H9 (cell line): ENCODE results near the gene SORCS2. TPM values are rescaled to one million over a fixed set of nuclear protein-coding genes. Genes with fewer than 3 reads are reported as not detected.
A peak's percentile ranks its signal among the peaks of the same experiment; 100 is the strongest.

Source experiments
- DNase-seq: peaks from one replicate; pipeline ENCODE4 v3.0.0-alpha.2; 2017
- H2AFZ ChIP-seq: one replicate; pipeline ENCODE4 v1.6.1; 2013; ENCODE audit warnings: mild to moderate bottlenecking, low read length, control low read depth, moderate library complexity
- H2AK5ac ChIP-seq: 2 replicates; pipeline ENCODE4 v1.6.1; 2013; ENCODE audit warnings: low read length, control low read depth, mixed read lengths; ENCODE audit not compliant: insufficient read length
- H2BK120ac ChIP-seq: one replicate; pipeline ENCODE4 v1.6.1; 2013; ENCODE audit warnings: low read depth, mild to moderate bottlenecking, low read length, control low read depth, inconsistent platforms; ENCODE audit not compliant: poor library complexity, severe bottlenecking
- H2BK12ac ChIP-seq: 2 replicates; pipeline ENCODE4 v1.6.1; 2013; ENCODE audit warnings: low read length, control low read depth, mixed read lengths, low read depth; ENCODE audit not compliant: insufficient read length
- H2BK15ac ChIP-seq: 2 replicates; pipeline ENCODE4 v1.6.1; 2013; ENCODE audit warnings: low read depth, low read length, control low read depth
- H2BK20ac ChIP-seq: one replicate; pipeline ENCODE4 v1.6.1; 2013; ENCODE audit warnings: low read depth, mild to moderate bottlenecking, low read length, control low read depth, inconsistent platforms; ENCODE audit not compliant: poor library complexity, severe bottlenecking
- H2BK5ac ChIP-seq: 2 replicates; pipeline ENCODE4 v1.6.1; 2013; ENCODE audit warnings: low read length, control low read depth, mixed read lengths; ENCODE audit not compliant: insufficient read length
- H3K14ac ChIP-seq: 2 replicates; pipeline ENCODE4 v1.6.1; 2013; ENCODE audit warnings: low read length, control low read depth; ENCODE audit not compliant: insufficient read depth
- H3K18ac ChIP-seq: 2 replicates; pipeline ENCODE4 v1.6.1; 2013; ENCODE audit warnings: low read depth, mild to moderate bottlenecking, mixed read lengths, low read length, control low read depth; ENCODE audit not compliant: insufficient read length
- H3K23ac ChIP-seq: 2 replicates; pipeline ENCODE4 v1.6.1; 2013; ENCODE audit warnings: low read length, control low read depth, mixed read lengths, low read depth; ENCODE audit not compliant: insufficient read length
- H3K23me2 ChIP-seq: 2 replicates; pipeline ENCODE4 v1.6.1; 2013; ENCODE audit warnings: low read depth, mild to moderate bottlenecking, mixed read lengths, low read length, control low read depth; ENCODE audit not compliant: insufficient read length, poor library complexity, severe bottlenecking
- H3K27ac ChIP-seq: 2 replicates; pipeline ENCODE4 v1.5.1; 2013; ENCODE audit warnings: low read length, control low read depth, mixed read lengths, low read depth; ENCODE audit not compliant: insufficient read length
- H3K27me3 ChIP-seq: 2 replicates; pipeline ENCODE4 v1.6.1; 2013; ENCODE audit warnings: low read length, control low read depth, inconsistent platforms; ENCODE audit not compliant: insufficient read depth
- H3K4ac ChIP-seq: 2 replicates; pipeline ENCODE4 v1.6.1; 2013; ENCODE audit warnings: low read depth, mild to moderate bottlenecking, control low read depth, inconsistent platforms, low read length, moderate library complexity
- H3K4me1 ChIP-seq: 2 replicates; pipeline ENCODE4 v1.6.1; 2013; ENCODE audit warnings: low read length, control low read depth, inconsistent platforms; ENCODE audit not compliant: insufficient read depth
- H3K4me2 ChIP-seq: 2 replicates; pipeline ENCODE4 v1.6.1; 2013; ENCODE audit warnings: low read length, control low read depth, mixed read lengths; ENCODE audit not compliant: insufficient read length, insufficient read depth
- H3K56ac ChIP-seq: 2 replicates; pipeline ENCODE4 v1.6.1; 2013; ENCODE audit warnings: low read depth, mild to moderate bottlenecking, mixed read lengths, low read length, control low read depth; ENCODE audit not compliant: insufficient read length
- H3K79me1 ChIP-seq: 2 replicates; pipeline ENCODE4 v1.6.1; 2013; ENCODE audit warnings: low read depth, mild to moderate bottlenecking, moderate library complexity, low read length, control low read depth, inconsistent platforms; ENCODE audit not compliant: insufficient read depth, poor library complexity, severe bottlenecking
- H3K79me2 ChIP-seq: 2 replicates; pipeline ENCODE4 v1.6.1; 2013; ENCODE audit warnings: low read length, control low read depth, inconsistent platforms; ENCODE audit not compliant: insufficient read depth
- H3K9ac ChIP-seq: 2 replicates; pipeline ENCODE4 v1.6.1; 2013; ENCODE audit warnings: low read length, control low read depth, mixed read lengths; ENCODE audit not compliant: insufficient read length; ENCODE audit errors: extremely low read depth
- H3K9me3 ChIP-seq: one replicate; pipeline ENCODE4 v1.6.1; 2013; ENCODE audit warnings: low read depth, low read length, inconsistent platforms; ENCODE audit not compliant: control insufficient read depth
- H3T11ph ChIP-seq: one replicate; pipeline ENCODE4 v1.6.1; 2013; ENCODE audit warnings: mild to moderate bottlenecking, low read length, control low read depth, inconsistent platforms
- H4K20me1 ChIP-seq: one replicate; pipeline ENCODE4 v1.6.1; 2013; ENCODE audit not compliant: control insufficient read depth, insufficient read length, insufficient read depth
- H4K5ac ChIP-seq: 2 replicates; pipeline ENCODE4 v1.6.1; 2013; ENCODE audit warnings: low read depth, mild to moderate bottlenecking, mixed read lengths, low read length, control low read depth; ENCODE audit not compliant: insufficient read length
- H4K8ac ChIP-seq: replicated peaks from 2 replicates; pipeline ENCODE4 v1.6.1; 2013; ENCODE audit warnings: low read length, control low read depth, mixed read lengths, low read depth; ENCODE audit not compliant: insufficient read length
- H4K91ac ChIP-seq: 2 replicates; pipeline ENCODE4 v1.6.1; 2013; ENCODE audit warnings: low read depth, mild to moderate bottlenecking, moderate library complexity, mixed read lengths, low read length, control low read depth; ENCODE audit not compliant: insufficient read length
- H3K27ac Mint-ChIP-seq, 3 experiments: 2 replicates in 2 of 3; 3 replicates in 1 of 3; pipeline ENCODE4 v1.8.0; 2020 to 2021; ENCODE audit warnings: mixed read lengths in 3 of 3, mild to moderate bottlenecking in 1 of 3, moderate library complexity in 1 of 3
- H3K27me3 Mint-ChIP-seq: 2 replicates; pipeline ENCODE4 v1.8.0; 2021; ENCODE audit warnings: low read depth, mild to moderate bottlenecking, moderate library complexity, mixed read lengths
- H3K36me3 Mint-ChIP-seq, 3 experiments: 2 replicates in 2 of 3; 3 replicates in 1 of 3; pipeline ENCODE4 v1.8.0; 2020 to 2021; ENCODE audit warnings: low read depth in 3 of 3, mixed read lengths in 3 of 3; ENCODE audit not compliant: insufficient read depth in 1 of 3
- H3K4me1 Mint-ChIP-seq, 2 experiments: 2 replicates each; pipeline ENCODE4 v1.8.0; 2020; ENCODE audit warnings: mixed read lengths in 2 of 2
- H3K4me3 Mint-ChIP-seq, 2 experiments: 2 replicates in 1 of 2; 3 replicates in 1 of 2; pipeline ENCODE4 v1.8.0; 2020 to 2021; ENCODE audit warnings: mild to moderate bottlenecking in 2 of 2, mixed read lengths in 2 of 2, moderate library complexity in 1 of 2
- H3K9me3 Mint-ChIP-seq, 2 experiments: 2 replicates in 1 of 2; 3 replicates in 1 of 2; pipeline ENCODE4 v1.8.0; 2020; ENCODE audit warnings: mild to moderate bottlenecking in 2 of 2, mixed read lengths in 2 of 2, moderate library complexity in 1 of 2
- WGBS: extraction: QIAGEN DNeasy Blood & Tissue Kit; methylation state at CpG from one replicate; pipeline ENCODE4 v1.1.7; 2013; ENCODE audit warnings: missing lambda C conversion rate, low lambda C conversion rate, mixed read lengths; ENCODE audit not compliant: insufficient read length; ENCODE audit errors: extremely low coverage; 5-methylcytosine and 5-hydroxymethylcytosine counted together
- total RNA-seq: library from RNA; stranded (reverse); gene quantifications from 2 replicates; pipeline ENCODE4 v1.2.1, GENCODE V29; 2021
- TF ChIP-seq, protein P1 (sequence below): fragments of 200-600 bp; sonication (generic); conservative IDR thresholded peaks from 3 replicates; pipeline ENCODE4 v1.8.0; 2021; ENCODE audit warnings: antibody characterized with exemption, mild to moderate bottlenecking

The SORCS2 gene
- total RNA-seq, 1 experiment from 2014 or later: 0.57 TPM

GRCh38 chr4:7650606-7651385, 458.5 kb downstream of the SORCS2 start:
- no peak overlapping the region for H3K23ac ChIP-seq
- H2BK120ac ChIP-seq: no peak overlapping the region
- H3K4me1 Mint-ChIP-seq: peaks cover 26 to 29% of the 10 kb centered on the region in 2 experiments
- H3K4me3 Mint-ChIP-seq: peak overlapping the region in 1 of 2 experiments; percentile 50; a peak in 2 of 5 replicates
- no peaks in the 10 kb centered on the region for H3K23me2 ChIP-seq
- no peak overlapping the region for H4K8ac ChIP-seq
- H2BK5ac ChIP-seq: no peak overlapping the region
- H3K4ac ChIP-seq: no peak overlapping the region
- H3K79me1 ChIP-seq: no peaks in the 10 kb centered on the region
- DNase-seq: peak; percentile 85
- H3K4me2 ChIP-seq: no peak overlapping the region
- peaks cover 2% of the 10 kb centered on the region; the same call in 1 of the 2 replicates for H3K4me1 ChIP-seq
- no peak overlapping the region for H4K5ac ChIP-seq
- no peak overlapping the region for H3K27ac ChIP-seq
- no peaks in the 10 kb centered on the region for H3K9me3 Mint-ChIP-seq
- no peak overlapping the region for H3K56ac ChIP-seq
- H2BK12ac ChIP-seq: no peak overlapping the region
- no peaks in the 10 kb centered on the region for H3K79me2 ChIP-seq
- peaks cover 22% of the 10 kb centered on the region for H3K27me3 Mint-ChIP-seq
- no peak overlapping the region for H3K14ac ChIP-seq
- no peak overlapping the region for H4K91ac ChIP-seq
- H3K18ac ChIP-seq: no peak overlapping the region
- no peak overlapping the region for H2BK20ac ChIP-seq
- no peak overlapping the region for H2BK15ac ChIP-seq
- no peaks in the 10 kb centered on the region for H3K36me3 Mint-ChIP-seq
- TF ChIP-seq, protein P1, sequence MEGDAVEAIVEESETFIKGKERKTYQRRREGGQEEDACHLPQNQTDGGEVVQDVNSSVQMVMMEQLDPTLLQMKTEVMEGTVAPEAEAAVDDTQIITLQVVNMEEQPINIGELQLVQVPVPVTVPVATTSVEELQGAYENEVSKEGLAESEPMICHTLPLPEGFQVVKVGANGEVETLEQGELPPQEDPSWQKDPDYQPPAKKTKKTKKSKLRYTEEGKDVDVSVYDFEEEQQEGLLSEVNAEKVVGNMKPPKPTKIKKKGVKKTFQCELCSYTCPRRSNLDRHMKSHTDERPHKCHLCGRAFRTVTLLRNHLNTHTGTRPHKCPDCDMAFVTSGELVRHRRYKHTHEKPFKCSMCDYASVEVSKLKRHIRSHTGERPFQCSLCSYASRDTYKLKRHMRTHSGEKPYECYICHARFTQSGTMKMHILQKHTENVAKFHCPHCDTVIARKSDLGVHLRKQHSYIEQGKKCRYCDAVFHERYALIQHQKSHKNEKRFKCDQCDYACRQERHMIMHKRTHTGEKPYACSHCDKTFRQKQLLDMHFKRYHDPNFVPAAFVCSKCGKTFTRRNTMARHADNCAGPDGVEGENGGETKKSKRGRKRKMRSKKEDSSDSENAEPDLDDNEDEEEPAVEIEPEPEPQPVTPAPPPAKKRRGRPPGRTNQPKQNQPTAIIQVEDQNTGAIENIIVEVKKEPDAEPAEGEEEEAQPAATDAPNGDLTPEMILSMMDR: peak; percentile 57; the same call in 2 of the 3 replicates
- peak overlapping the region in 1 of 3 experiments; percentile 76; a peak in 3 of 7 replicates for H3K27ac Mint-ChIP-seq
- no peak overlapping the region for H2AFZ ChIP-seq
- no peak overlapping the region for H2AK5ac ChIP-seq
- no peaks in the 10 kb centered on the region for H3K9me3 ChIP-seq
- H3K27me3 ChIP-seq: no peaks in the 10 kb centered on the region
- H3T11ph ChIP-seq: no peak overlapping the region
- H4K20me1 ChIP-seq: no peaks in the 10 kb centered on the region
- WGBS: no CpG with 5 or more reads among the region's 22 CpGs
- H3K9ac ChIP-seq: no peak overlapping the region
